Medulla oblongata (tissue), 1 donor: ENCODE measurements around the gene ASXL3.

Source experiments
- DNase-seq: peaks from one replicate; pipeline ENCODE4 v3.0.0-alpha.2; 2015; ENCODE audit errors: extremely low spot score

Gene ASXL3

DNA sequence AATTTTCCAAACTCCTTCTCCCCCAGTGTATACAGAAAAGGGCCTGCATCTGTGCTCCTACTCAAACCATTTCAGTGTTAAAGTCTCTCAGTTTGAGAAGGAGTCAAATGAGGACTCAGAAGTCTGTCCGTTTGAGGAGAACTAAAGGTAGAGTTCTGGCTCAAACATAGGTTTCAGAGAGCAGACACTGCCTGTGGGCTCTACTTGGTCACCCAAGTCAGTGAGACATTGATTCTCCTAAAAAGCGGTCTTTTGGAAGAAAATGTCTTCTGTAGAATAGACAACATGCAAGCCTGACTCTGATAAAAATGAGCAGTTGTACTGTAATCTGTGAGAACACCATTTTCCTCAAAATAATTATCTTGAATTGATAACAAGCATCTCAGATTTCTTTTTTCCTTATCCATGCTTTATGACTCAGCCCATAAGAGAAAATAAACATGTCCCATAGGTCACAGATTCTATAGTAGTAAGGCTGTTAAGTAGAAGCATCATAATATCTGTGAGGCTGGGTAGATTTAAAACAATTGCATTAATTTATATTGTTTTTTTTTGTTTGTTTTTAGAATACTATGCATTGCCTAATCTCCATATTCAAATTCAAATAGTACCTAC, 82.8 kb downstream of the ASXL3 start:
- no peak for DNase-seq

DNA sequence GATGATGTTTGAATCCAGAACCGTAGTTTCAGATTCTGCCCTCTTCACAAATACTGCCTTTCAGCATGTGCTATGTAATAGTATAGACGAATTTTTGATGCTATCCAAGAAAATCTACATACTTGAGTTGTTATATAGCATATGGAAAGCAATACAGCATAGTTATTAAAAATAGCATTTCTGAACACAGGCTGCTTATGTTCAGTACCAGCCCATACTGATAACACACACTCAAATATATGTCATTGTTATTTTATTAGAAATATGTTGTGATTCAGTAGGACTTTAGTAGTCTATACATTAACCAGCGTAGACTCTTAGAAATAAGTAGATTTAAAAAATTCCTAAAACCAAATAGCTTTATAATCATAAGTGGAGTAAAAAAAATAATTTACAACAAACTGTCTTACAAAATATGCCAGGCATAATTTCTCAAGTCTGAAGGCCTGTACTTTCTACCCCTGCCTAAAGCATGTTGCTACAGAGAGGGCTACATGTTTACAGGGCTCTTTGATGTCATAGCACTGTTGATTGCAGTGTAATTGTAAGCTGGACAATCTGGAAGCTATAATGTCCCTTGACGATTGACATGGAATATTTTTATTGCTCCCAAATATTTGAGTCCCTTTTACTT, 86.3 kb downstream of the ASXL3 start:
- DNase-seq, result no peak

DNA sequence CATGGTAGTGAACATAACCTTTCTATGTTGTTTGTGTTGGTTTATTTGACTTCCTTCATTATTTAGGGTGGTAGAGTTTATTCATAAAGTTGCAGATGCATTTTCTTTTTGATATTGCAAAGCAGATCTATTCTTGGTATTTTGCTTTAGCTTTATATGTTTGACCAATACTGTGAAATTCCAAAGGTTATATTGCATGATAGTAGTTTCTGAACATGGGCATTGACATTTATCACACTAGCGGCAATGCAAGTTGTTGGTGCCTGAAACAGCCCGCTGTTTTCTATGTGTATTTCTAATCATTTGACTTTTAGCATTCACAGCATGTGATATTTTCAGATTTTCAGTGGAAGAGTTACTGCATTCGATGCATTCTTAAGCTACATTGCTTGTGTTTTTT, 87.2 kb downstream of the ASXL3 start:
- no peak for DNase-seq

GRCh38 chr18:33665641-33666040, 87.6 kb downstream of the ASXL3 start:
- no peak for DNase-seq

- DNase-seq, result no peak
Measured at GRCh38 chr18:33666915-33667314, 88.9 kb downstream of the ASXL3 start.

DNA sequence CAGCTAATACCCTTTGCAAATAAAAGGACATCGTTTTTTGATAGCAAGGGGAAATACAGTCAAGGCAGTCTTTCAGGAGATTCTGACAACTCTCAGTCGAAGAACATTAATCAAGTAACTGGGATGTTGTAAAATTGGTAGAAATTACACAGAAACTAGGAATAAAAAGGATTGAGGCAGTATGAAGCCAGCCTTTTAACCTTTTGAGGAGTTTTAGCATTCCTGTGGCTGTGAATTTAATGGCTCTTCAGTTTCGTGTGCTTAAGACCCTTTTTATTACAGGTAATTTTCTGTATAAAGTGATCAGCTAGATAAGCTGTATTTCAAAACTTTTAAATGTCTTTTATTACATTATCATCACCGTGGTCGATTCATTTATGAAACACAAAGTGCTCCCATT, 91.6 kb downstream of the ASXL3 start:
- DNase-seq, result no peak

GRCh38 chr18:33670029-33670428, 92.0 kb downstream of the ASXL3 start:
- no peak for DNase-seq

GRCh38 chr18:33673689-33674088, 95.7 kb downstream of the ASXL3 start:
- DNase-seq, result no peak

DNA sequence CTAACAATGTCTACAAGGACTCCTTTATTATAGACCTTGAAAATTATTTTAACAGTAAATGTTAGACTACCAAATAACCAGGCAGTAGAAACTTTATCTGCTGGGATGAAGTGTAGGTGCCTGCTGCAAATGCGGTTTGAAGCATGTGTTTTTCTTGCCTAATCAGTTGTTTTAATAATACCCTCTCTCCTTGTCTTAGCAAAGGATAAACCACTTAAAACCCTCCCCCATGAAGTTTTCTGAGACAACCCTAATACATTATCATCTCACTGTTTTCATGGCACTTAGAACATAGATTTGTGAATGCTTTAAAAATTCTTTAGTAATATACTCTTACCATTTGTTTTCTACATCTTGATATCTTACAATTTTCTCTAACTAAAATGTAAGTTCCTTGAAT, 98.6 kb downstream of the ASXL3 start:
- no peak for DNase-seq

- DNase-seq, result no peak
Measured at GRCh38 chr18:33677891-33678290, 99.9 kb downstream of the ASXL3 start.

DNA sequence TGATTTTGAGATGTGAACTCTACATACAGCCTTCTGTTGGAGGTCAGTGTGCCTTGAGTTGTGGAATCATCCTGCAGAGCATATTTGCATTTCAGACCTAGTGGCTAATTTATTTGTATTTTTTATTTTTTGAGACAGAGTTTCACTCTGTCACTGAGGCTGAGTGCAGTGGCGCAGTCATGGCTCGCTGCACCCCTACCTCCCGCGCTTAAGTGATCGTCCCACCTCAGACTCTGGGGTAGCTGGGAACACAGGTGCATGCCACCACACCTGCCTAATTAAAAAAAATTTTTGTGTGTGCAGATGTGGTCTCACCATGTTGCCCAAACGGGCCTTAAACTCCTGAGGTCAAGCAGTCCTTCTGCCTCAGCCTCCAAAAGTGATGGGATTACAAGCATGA, 104.4 kb downstream of the ASXL3 start:
- no peak for DNase-seq

DNA sequence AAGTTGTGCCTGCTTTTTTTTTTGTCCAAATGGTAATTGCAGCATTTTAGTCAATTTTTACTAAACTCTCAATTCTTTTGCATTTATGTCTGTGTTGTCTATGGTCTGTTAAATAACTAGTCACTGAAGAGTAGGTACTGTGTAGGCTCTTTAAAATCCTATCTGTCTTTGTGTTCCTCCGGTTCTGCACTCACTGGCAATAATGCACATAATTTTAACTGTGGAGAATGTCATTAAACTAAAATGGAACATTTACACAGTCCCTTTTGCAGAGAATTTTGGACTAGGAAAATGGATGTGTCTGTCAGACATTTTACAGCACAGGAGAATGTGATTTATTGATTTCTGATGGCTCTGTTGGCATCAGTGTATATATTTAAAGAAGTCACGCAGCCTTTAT, 116.6 kb downstream of the ASXL3 start:
- DNase-seq, result no peak

DNA sequence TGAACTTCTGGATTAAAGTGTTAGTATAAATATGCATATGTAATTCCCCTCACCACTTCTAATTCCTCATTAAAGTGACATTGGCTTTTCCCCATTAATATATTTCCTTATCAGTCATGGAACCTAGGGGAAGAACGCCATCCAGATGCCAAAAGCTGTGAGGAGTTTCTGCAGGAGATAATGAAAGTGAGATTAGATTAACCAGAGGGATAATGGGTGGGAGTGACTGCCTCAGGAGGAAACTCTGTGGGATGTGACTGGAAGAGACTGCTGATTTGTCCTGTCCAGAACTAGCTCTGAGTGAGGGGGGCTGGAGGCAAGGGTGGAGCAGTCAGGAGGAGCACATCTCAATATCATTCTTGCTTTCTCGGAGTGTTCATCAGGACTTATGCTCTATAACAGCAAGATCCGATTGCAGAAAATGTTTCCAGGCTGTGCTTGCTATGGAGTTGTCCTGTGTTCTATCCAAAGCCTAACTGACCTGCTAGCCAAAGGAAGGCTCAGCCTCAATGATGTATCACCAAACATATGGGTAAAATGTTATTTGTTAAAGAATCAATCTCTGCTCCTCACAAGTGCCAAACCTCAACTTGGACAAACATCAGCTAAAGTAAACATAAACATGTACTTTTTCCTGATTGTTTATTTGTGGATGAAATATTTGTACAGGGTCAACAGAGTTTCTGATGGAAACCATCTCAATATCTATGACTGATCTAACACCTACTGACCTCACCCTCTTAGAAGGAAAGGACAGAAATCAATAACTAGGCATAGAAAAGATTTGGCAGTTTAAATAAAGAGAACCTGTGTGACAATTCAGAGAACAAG, 118.5 kb downstream of the ASXL3 start:
- DNase-seq, result no peak

- DNase-seq, result no peak
Measured at GRCh38 chr18:33697498-33697897, 119.5 kb downstream of the ASXL3 start.

DNA sequence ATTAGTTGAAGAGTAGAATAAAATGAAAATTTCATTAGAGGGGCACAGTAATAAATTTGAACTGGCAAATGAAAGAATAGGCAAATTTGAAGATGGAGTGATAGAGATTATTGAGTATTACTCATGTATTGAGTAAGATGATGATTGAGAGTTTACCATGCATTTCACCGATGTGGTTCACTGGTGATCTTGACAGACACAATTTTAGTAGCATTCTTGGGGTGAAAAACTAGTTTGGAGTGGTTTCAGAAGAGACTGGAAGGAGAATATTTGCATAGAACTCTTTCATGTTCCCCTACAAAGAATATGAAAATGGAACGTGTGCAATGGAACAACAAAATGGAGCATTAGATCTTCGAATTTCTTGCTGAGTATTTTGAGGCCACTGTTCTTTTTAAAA, 121.4 kb downstream of the ASXL3 start:
- no peak for DNase-seq

GRCh38 chr18:33700513-33700976, 122.5 kb downstream of the ASXL3 start:
- DNase-seq, result no peak

- no peak for DNase-seq
Measured at GRCh38 chr18:33702625-33703024, 124.6 kb downstream of the ASXL3 start.

DNA sequence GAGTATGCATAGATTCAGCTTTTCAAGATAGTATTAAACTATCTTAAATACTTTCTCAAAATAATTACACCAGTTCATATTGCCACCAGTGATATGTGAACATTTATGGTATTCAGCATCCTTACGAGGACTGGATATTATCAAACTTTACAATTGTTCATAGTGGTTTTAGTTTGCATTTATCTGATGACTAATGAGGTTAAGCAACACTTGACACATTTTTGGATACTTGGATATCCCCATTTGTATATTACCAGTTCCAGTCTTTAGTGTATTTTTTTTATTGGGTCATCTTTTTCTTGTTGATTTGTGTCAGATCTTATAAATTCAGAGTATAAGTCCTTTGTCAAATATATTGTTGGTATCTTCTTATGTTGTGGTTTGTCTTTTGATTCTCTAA, 128.4 kb downstream of the ASXL3 start:
- no peak for DNase-seq

- DNase-seq, result no peak
Measured at GRCh38 chr18:33708876-33709275, 130.9 kb downstream of the ASXL3 start.

GRCh38 chr18:33710269-33710668, 132.2 kb downstream of the ASXL3 start:
- DNase-seq, result no peak

GRCh38 chr18:33711514-33711913, 133.5 kb downstream of the ASXL3 start:
- no peak for DNase-seq

GRCh38 chr18:33712719-33713118, 134.7 kb downstream of the ASXL3 start:
- no peak for DNase-seq
